ENCODE measurements around the gene MCAT. TPM values are rescaled to one million over a fixed set of nuclear protein-coding genes. Genes with fewer than 3 reads are reported as not detected.

The MCAT gene
- total and polyA plus RNA-seq, 10 donors = 7.6 to 25.3 (median 11.4) TPM

DNA sequence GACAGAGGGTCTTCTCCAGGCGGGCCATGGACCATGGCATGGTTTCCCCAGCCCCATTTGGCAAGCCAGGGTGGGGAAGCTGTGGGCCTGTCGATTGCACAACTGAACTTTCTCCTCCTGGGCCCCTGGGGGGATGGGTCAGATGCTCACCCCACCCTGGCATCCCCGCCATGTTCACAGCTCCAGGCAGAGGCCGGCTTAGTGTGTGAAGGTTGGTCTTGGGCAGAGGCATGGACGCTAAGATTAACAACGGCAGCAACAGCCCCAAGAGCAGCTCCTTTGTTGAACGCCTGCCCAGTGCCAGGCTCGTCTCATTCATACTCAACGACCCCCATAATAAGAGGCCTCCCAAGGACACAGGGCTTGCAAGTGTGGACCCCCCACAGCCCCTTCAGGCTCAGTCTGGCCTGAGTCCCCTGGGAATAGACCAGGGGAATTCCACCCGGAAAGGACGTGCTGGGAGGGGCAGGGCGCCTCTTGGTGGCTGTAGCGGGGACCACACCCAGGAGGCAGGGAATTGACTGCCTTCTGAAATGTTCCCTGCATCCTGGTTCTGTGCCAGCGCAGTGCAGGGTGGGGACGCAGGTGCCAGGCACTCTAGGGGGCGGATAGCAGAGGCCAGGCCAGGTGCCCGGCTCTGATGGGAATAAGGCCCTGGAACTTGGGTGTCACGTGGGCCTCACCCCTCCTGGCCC, 16.4 kb upstream of the MCAT start:
- DNase-seq = peak; percentile 59
- H3K36me3 ChIP-seq = peaks cover 0 to 70% (median 8%) of the 10 kb centered on the region in 6 donors
- H3K27me3 ChIP-seq (replicated peaks in 1 of 7) = no peaks in the 10 kb centered on the region
- H3K4me1 ChIP-seq = peaks cover 0 to 83% (median 41%) of the 10 kb centered on the region in 6 donors
- no peaks in the 10 kb centered on the region for H3K9me3 ChIP-seq
- TF ChIP-seq, protein P1, sequence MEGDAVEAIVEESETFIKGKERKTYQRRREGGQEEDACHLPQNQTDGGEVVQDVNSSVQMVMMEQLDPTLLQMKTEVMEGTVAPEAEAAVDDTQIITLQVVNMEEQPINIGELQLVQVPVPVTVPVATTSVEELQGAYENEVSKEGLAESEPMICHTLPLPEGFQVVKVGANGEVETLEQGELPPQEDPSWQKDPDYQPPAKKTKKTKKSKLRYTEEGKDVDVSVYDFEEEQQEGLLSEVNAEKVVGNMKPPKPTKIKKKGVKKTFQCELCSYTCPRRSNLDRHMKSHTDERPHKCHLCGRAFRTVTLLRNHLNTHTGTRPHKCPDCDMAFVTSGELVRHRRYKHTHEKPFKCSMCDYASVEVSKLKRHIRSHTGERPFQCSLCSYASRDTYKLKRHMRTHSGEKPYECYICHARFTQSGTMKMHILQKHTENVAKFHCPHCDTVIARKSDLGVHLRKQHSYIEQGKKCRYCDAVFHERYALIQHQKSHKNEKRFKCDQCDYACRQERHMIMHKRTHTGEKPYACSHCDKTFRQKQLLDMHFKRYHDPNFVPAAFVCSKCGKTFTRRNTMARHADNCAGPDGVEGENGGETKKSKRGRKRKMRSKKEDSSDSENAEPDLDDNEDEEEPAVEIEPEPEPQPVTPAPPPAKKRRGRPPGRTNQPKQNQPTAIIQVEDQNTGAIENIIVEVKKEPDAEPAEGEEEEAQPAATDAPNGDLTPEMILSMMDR (IDR thresholded peaks at IDR 0.05 in 8 of 11, conservative IDR thresholded peaks at IDR 0.05 in 3 of 11) = peak in 7 of 11 experiments; percentile 19 to 44 (median 26)
- peak in 1 of 3 donors; percentile 37 for TF ChIP-seq POLR2AphosphoS5 (IDR thresholded peaks at IDR 0.05)
- no peak for TF ChIP-seq POLR2A (IDR thresholded peaks at IDR 0.05)
- peak overlapping the region in 1 of 8 donors; percentile 23 for H3K27ac ChIP-seq
- WGBS, 5 donors = 56 to 76% (median 67%) methylated on average over 11 to 18 of the region's 18 CpGs
- no peak overlapping the region for H3K4me3 ChIP-seq
- intact Hi-C loops (cut with DNase I; ENCODE audit: low total_unique reads) = no loop called here

DNA sequence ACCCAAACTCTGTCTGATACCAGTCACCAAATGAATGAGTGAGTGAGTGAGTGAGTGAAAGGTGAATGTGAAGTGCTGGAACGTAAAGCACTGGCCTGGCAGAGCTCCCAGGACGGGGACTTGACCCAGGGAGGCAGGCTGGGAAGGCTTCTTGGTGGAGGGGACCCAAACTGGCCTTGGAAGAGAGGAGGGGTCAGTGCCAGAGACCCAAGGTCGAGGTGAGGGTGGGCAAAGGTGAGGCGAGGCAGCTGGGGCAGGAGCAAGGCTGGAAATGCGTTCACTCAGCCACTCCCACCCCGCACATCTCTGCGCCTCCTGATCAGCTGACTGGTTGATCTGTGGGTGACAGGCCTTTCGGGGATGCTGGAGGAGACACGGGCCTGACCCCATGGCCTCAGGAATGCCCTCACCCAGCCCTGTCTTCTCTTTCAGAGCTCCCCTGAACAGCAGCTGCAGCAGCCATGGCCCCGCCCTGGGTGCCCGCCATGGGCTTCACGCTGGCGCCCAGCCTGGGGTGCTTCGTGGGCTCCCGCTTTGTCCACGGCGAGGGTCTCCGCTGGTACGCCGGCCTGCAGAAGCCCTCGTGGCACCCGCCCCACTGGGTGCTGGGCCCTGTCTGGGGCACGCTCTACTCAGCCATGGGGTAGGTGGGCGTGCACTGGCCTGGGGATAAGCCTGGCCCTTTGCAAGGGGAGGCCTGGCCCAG, 15.7 kb upstream of the MCAT start:
- WGBS, 5 donors = 83 to 94% (median 90%) methylated on average over 7 to 24 of the region's 24 CpGs
- Histone ChIP-seq H3K4me1 (peaks cover 0 to 83% (median 42%) of the 10 kb centered on the region in 6 donors), H3K36me3 (peaks cover 0 to 70% (median 8%) of the 10 kb centered on the region in 6 donors), H3K4me3 (no peak overlapping the region), H3K9me3 (no peaks in the 10 kb centered on the region), H3K27ac (peak overlapping the region in 1 of 8 donors; percentile 23), H3K27me3 (replicated peaks in 1 of 7) (no peaks in the 10 kb centered on the region)
- TF ChIP-seq POLR2A (IDR thresholded peaks at IDR 0.05) (no peak), POLR2AphosphoS5 (IDR thresholded peaks at IDR 0.05) (peak in 1 of 3 donors; percentile 34)
- DNase-seq = no peak
- intact Hi-C loops (cut with DNase I; ENCODE audit: low total_unique reads) = no loop called here

DNA sequence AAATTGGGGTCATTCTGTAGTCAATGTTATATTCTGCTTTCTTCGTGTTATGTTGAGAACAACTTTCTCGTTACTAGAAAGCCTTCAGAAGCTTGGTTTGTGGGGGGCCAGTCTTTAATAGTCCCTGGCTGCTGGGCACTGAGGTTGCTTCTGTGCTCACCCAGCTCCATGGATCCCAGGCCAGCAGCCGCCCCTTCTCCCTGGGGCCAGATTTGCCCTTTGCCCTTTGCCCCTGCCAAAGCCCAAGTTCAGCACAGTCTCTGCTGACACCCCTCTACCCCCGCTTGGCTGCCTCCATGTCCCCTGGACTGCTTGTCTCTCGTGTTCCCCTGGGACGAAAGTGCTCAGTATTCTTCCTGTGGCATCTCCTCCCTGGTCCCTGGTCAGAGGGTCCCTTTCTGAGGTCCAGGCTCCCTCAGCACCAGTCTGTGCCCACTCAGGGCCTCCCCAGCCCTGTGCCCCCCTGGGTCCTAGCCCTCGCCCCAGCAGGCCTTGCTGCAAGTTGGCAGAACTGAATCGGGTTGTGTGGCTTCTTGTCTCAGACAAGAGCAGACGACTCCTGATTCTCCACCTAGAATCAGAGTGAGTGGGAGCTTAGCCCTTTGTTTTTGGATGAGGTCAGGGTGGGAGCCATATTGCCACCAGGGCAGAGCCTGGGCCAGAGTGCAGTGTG, 14.8 kb upstream of the MCAT start:
- intact Hi-C loops (cut with DNase I; ENCODE audit: low total_unique reads) = no loop called here
- DNase-seq = no peak
- WGBS, 5 donors = 74 to 92% (median 82%) methylated on average over 8 to 9 of the region's 9 CpGs
- no peak overlapping the region for H3K4me3 ChIP-seq
- peaks cover 0 to 62% (median 6%) of the 10 kb centered on the region in 6 donors for H3K36me3 ChIP-seq
- peak overlapping the region in 1 of 8 donors; percentile 11 for H3K27ac ChIP-seq
- TF ChIP-seq, protein P1 (IDR thresholded peaks at IDR 0.05 in 8 of 11, conservative IDR thresholded peaks at IDR 0.05 in 3 of 11) = no peak
- TF ChIP-seq POLR2A (IDR thresholded peaks at IDR 0.05) (no peak), POLR2AphosphoS5 (IDR thresholded peaks at IDR 0.05) (no peak)
- no peaks in the 10 kb centered on the region for H3K9me3 ChIP-seq
- H3K4me1 ChIP-seq = peaks cover 0 to 81% (median 43%) of the 10 kb centered on the region in 6 donors
- H3K27me3 ChIP-seq (replicated peaks in 1 of 7) = no peaks in the 10 kb centered on the region

DNA sequence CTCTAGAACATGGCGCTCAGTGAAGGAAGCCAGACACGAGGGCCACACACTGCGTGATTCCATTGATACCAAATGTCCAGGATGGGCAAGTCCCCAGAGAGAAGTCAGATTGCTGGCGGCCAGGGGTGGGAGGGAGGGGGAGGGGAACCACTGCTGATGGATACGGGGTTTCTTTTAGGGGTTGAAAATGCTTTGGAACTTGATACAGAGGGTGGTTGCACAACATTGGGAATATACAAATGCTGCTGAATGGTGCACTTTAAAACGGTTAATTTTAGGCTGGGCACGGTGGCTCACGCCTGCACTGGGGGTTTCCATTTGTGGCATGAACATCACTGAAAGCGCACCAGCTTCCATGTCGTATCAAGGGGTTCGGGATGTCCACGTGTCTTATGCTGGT, 13.2 kb upstream of the MCAT start:
- TF ChIP-seq POLR2AphosphoS5 (IDR thresholded peaks at IDR 0.05) (no peak), POLR2A (IDR thresholded peaks at IDR 0.05) (no peak)
- TF ChIP-seq, protein P1 (IDR thresholded peaks at IDR 0.05 in 8 of 11, conservative IDR thresholded peaks at IDR 0.05 in 3 of 11) = no peak
- peaks cover 7 to 89% (median 55%) of the 10 kb centered on the region in 6 donors for H3K4me1 ChIP-seq
- 83 to 91% (median 85%) methylated on average over 12 of the region's 12 CpGs for WGBS, 5 donors
- H3K36me3 ChIP-seq = peaks cover 0 to 46% (median 0%) of the 10 kb centered on the region in 6 donors
- H3K27me3 ChIP-seq (replicated peaks in 1 of 7) = peaks cover 0 to 4% (median 0%) of the 10 kb centered on the region in 7 donors
- intact Hi-C loops (cut with DNase I; ENCODE audit: low total_unique reads) = no loop called here
- H3K4me3 ChIP-seq = no peak overlapping the region
- peak overlapping the region in 1 of 8 donors; percentile 96 for H3K27ac ChIP-seq
- H3K9me3 ChIP-seq = no peaks in the 10 kb centered on the region
- DNase-seq = no peak
